HL-60/S4 treated with retinoic acid at 250 ng/mL for 4 days and 3 days (cell line): ENCODE data around the gene PARN.

Experiments used
- in situ Hi-C: fragments of 300-500 bp; cut with MboI; formaldehyde crosslinking; loops from 2 replicates; pipeline ENCODE4 v1.7.0; 2022; ENCODE audit warnings: low sequenced_read_pairs

The PARN gene

GRCh38 chr16:14502256-14502875 lies 127.7 kb downstream of the PARN start:
- in situ Hi-C loops: no loop called here

DNA sequence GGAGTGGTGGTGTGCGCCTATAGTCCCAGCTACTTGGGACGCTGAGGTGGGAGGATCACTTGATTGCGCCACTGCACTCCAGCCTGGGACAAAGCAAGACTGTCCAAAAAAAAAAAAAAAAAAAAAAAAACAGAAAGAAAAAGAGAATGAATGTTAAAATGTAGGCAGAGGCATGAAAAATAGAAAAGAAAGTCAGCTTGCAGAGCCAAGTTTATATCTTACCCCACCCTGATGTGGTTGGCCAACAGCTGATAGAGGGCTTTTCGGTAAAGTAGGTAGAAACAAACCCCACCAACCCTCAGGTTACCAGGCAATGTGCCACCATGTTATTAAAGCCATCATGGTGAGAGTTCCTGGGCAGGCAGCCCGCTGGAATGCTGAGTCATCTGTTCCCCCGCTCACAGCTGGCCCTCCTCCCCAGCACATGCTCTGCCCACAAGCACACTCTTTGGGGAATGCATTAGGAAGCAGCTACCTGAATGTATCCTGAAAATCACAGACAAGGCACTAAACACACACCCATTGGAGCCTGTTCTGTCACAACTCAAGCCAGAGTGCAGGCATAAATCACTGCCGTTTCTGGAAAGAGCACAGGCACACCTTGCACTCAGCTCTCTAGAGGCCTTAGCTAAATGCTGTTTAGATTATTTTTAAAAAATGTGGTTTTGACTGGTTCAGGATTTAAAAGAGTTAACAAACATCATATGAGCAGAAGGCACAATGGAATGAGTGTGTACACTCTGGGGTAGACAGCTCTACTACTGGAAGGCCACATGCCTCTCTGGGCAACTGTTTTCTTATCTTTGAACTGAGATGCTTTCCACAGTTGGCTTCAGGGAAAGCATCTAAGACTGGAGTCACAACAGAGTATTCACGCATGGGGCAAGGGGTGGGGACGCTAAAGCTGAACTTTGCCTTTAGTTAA lies 128.5 kb downstream of the PARN start:
- in situ Hi-C loops: no loop called here

- in situ Hi-C loops: no loop called here
Measured at GRCh38 chr16:14500791-14501190, 129.3 kb downstream of the PARN start.

- in situ Hi-C loops: no loop called here
Measured at GRCh38 chr16:14499110-14499509, 130.9 kb downstream of the PARN start.

DNA sequence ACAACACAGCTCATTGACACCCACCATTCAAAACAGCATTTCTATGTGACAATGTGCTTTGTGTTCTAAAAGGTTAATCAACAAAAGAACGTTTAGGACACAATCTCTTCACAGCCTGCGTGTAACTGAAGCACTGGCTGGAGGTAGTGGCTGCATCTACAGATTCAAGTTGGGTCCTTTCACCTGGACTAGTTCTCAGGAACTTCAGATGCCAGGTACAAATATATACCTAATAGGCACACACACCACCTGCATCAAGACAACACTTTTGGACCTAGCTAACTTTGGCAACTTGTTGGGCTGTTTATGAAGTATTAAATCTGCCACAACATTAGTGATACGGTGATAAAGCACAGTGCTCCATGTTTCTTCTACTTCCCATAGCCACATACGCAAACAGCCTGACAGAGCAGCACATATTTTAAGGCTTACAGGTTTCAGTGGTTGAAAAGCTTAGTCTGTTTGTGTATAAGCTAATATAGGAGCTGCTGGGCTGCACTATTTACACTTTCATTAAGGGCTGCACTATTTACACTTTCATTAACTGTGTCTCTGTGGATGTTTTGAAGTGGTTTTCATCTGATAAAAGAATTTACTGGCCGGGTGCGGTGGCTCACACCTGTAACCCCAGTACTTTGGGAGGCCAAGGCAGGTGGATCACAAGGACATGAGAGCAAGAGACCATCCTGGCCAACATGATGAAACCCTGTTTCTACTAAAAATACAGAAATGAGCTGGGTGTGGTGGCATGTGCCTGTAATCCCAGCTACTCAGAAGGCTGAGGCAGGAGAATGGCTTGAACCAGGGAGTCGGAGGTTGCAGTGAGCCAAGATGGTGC lies 132.6 kb downstream of the PARN start:
- in situ Hi-C loops: no loop called here

GRCh38 chr16:14496786-14497185 lies 133.3 kb downstream of the PARN start:
- in situ Hi-C loops: no loop called here

DNA sequence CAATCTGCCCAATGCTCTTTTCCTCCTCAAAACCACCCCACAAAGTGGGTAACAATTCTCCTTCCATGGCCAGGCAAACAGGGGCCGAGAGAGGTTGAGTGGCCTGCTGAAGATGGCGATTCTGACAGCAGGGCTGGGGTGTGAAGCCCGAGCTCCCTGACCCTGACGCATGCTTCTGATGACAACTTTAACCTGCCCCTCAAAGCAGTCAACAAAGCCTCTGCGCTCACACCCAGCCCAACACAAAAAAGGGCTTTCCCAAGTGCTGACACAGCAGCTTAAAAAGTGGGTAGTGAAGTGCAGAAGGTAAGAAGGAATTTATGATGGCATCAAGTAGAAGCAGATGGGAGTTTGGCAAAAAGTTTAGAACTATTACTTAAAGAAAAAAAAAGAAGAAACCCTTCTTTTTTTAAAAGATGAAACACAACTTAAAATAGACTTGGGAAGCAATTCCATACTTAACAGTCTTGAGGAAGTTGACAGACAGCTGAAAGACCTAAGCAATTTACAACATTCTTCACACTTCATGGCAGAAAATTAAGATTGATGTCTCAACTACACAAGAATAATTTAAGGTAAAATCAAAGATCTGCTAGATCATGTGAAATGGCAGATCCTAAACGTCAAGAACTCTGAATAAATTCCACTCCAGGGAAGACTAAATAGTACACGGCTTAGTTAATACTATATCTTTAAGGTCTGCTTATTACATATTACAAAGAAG lies 133.9 kb downstream of the PARN start:
- in situ Hi-C loops: no loop called here

DNA sequence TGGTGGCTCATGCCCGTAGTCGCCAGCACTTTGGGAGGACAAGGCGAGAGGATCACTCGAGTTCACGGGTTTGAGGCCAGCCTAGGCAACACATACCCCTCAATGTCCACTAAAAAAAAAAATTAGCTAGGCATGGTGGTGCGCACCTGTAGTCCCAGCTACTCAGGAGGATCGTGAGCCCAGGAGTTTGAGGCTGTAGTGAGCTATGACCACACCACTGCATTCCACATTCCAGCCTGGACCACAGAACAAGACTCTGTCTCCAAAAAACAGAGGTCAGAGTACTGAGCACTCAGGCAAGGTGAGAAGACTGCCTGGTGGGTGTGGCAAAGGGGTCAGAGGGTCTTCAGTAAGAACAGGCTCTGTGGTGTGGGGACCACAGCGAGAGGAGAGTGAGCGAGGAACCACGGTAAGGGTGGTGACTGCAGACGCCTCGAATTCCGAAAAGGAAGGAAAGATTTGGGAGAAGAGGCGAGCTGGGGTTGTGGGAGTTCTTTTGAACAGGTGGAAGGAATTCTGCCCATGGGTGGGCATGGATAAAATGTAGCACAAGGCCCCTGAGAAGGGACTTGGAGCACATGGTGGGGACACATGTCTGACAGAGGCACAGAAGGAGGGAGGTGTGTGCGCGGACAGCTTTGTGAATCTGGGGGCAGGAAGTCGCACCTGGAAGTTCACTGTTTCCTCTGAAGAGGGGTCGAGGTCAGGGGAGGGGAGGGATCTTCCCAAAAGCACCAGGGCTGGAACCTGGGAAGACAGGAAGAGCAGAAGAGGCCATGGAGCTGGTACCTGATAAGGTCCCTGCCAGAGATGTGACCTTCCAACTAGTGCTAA lies 134.6 kb downstream of the PARN start:
- in situ Hi-C loops: no loop called here

GRCh38 chr16:14494396-14494966 lies 135.6 kb downstream of the PARN start:
- in situ Hi-C loops: no loop called here

GRCh38 chr16:14493791-14494190 lies 136.3 kb downstream of the PARN start:
- in situ Hi-C loops: no loop called here

DNA sequence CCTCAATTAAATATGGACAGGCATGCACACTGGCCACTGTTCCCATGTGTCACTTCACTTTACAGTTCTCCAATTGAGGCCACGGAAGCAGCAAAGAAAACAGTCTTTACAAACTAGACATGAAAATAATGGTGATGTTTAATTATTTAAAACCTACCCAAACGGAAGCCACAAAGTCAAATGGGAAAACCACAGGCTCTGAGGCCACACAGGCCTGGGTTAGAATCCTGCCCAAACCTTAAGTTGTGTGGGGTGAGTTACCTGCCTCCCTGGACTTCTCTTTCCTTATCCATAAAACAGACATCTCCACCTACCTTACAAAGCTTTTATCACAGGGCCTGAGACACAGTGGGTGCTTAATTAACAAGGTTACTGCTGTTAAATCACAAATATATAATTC lies 137.4 kb downstream of the PARN start:
- in situ Hi-C loops: no loop called here

GRCh38 chr16:14491861-14492529 lies 138.1 kb downstream of the PARN start:
- in situ Hi-C loops: no loop called here

- in situ Hi-C loops: no loop called here
Measured at GRCh38 chr16:14490235-14490634, 139.8 kb downstream of the PARN start.

- in situ Hi-C loops: no loop called here
Measured at GRCh38 chr16:14489460-14489859, 140.6 kb downstream of the PARN start.

- in situ Hi-C loops: no loop called here
Measured at GRCh38 chr16:14487579-14487978, 142.5 kb downstream of the PARN start.

GRCh38 chr16:14486520-14487303 lies 143.3 kb downstream of the PARN start:
- in situ Hi-C loops: no loop called here

DNA sequence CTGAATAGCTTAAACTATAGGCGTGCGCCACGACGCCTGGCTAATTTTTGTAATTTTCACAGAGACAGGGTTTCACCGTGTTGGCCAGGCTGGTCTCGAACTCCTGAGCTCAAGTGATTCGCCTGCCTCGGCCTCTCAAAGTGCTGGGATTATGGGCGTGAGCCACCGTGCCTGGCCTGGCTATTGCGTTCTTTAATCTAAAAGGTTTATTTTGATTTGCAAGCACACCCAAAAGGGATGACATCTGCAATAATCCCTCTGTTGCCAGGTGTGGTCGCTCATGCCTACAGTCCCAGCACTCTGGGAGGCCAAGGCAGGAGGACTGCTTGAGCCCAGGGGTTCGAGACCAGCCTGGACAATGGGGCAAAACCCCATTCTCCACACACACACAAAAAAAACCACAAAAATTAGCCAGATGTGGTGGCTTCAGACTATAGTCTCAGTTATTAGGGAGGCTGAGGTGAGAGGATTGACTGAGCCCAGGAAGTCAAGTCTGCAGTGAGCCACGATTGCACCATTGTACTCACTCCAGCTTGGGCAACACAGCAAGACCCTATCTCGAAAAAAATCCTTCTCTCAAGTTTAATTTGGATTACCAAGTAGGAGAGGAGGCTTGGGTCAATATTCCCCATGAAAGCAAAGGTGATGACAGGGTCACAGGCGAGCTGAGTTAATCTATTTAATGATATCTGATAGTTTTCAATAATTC lies 144.1 kb downstream of the PARN start:
- in situ Hi-C loops: no loop called here

- in situ Hi-C loops: no loop called here
Measured at GRCh38 chr16:14485121-14485551, 144.9 kb downstream of the PARN start.
